RPMI7951 (cell line): ENCODE measurements around the gene GAB3. TPM values are rescaled to one million over a fixed set of nuclear protein-coding genes. Genes with fewer than 3 reads are reported as not detected.

Source experiments
- DNase-seq: peaks from one replicate; pipeline ENCODE4 v3.0.0-alpha.2; 2012; ENCODE audit warnings: low read depth
- total RNA-seq: library from RNA; depleted of rRNA; stranded (reverse); fragments of >200 nt; shearing (Covaris generic); gene quantifications from 2 replicates; pipeline ENCODE4 v1.2.3, GENCODE V29; 2014

The GAB3 gene
- total RNA-seq, 1 experiment from 2014 or later = 0.24 TPM

GRCh38 chrX:154751669-154752271 is 893 bp upstream of the GAB3 start:
- DNase-seq = no peak

DNA sequence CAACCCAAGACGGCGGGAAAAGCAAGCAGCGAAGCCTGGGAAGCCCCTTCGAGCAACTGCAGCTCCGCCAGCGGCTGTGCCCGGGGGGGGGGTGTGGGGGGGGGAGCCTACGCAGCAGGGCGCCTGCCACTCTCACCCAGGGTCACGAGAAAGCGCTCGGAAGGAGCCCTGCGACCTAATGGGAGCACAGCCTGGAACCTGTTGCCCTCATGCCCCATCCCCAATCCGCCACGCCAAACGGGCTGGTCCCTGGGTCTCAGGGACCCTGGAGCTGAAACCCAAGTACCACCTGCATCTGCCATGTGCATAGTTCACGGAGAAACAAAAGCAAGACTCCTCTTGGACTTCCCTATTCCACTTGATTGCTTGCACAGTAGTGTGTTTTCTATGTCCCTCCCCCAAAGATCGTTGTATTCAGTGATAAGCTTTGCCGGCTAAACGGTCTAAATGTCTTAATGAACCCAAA is 359 bp upstream of the GAB3 start:
- no peak for DNase-seq

DNA sequence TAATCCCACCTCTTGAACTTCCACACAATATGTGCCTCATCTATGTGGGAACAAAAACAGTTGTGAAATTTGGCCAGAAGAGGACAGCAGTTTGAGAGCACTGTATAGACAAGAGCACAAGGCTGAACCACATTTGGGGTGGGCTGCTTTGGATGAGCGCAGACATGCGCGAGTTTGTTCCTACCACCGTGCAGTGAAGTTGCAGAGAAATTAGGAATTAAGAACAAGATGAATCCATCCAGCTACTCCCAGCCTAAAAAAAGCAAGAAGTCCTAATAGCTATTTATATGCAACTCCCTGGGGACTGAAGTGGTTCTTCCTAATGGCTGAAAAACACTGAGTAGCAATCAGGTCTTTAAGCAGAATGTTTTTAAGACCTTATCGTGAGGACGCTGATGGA is 1.0 kb downstream of the GAB3 start:
- no peak for DNase-seq

DNA sequence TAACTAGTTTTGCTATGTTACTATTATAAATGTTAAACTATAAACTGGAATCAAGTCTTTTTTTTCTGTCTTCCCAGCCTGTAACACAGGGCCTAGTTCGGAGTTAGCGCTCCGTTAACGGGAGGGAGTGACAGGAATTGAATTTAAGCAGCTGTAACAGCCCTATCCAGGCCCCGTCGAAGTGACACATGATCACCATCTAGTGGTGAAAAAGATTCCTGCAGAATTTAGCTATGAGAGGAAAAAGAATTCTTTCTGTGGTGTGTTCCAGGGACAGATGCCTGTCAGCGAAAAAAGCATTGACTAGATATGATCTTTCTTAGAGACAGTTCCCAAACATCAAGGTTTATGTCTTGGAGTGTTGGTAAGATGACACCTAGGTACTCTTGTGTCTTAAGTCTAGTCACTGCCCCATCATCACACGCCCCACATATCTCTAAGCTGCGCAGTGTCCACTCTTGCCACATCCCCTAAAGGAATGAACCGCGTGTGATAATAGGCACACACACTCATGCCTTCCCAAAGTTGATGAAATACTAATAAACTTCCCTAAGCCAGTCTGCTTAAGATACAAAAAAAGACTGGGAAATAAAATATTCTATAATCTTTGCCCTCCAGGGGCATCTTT is 2.1 kb downstream of the GAB3 start:
- DNase-seq = peak; percentile 43

- DNase-seq = no peak
These were observed 8.3 kb downstream of the GAB3 start for GRCh38 chrX:154742613-154743012.

DNA sequence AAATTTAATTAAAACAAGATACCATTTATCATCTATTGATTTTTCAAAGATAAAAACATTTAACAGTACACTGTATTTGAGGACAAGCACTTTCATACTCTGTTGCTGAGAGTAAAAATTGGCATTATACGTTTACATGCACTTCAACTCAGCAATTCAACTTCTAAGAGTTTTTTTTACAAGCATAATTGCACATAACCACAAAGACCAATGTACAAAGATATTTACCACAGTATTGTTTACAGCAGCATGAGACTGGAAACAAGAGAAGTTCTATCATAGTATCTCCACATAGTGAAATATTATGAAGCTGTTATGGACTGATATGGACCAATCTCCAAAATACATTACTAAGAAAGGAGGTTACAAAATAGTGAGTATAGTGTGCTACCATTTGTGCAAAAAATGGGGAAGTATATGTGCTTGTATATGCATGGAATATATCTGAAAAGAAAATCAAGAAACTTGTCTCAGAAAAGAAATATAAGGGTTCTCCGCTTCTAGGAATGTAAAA is 10.9 kb downstream of the GAB3 start:
- no peak for DNase-seq

DNA sequence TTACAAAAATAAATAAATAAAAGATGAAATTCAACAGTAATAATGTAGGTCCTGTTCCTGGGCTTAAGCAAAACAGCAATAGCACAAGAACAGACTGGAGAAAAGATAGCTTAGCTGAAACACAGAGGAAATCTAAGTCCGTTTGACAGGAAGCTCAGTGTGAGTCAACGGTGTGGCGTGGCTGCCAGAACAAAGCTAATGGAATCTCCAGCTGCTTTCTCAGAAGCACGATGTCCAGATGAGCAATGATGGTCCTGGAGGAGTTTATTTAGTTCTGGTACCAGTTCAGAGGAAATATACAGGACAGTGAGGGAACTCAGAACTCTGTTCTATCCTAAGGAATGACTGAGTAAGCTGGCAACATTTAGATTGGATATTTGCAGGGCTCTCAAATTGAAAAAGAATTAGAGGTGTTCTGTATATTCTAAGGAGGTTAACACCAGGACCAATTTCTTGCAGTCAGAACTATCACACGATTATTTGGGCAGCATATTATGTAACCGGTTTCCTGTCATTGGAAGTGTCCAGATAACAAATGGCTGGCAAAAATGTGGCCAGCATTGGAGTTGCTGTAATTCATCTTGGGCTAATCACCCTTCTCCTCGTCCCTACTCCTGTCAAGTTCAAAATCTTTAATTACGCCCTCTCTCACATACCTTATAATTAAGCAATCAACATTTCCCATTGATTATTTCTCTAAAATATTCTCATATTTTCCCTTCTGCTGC is 12.7 kb downstream of the GAB3 start:
- DNase-seq = peak; percentile 75

DNA sequence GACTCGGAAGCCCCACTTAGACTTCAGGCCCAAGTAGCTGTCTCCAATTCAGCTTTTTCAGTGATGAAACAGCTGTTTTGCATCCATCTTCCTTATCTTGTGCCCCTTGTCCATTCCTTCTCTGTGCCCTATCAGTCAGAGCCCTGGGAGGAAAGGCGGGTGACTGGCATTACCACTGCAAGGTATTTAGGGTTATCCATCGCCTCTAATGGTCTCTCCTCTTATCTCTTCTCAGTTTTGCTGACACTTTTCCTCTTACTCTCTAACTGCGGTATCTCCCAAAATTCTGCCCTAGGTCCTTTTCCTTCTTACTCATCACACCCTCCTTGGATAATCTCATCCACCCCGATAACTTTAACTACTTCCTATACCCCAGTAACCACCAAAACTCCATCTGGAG is 13.7 kb downstream of the GAB3 start:
- no peak for DNase-seq

DNA sequence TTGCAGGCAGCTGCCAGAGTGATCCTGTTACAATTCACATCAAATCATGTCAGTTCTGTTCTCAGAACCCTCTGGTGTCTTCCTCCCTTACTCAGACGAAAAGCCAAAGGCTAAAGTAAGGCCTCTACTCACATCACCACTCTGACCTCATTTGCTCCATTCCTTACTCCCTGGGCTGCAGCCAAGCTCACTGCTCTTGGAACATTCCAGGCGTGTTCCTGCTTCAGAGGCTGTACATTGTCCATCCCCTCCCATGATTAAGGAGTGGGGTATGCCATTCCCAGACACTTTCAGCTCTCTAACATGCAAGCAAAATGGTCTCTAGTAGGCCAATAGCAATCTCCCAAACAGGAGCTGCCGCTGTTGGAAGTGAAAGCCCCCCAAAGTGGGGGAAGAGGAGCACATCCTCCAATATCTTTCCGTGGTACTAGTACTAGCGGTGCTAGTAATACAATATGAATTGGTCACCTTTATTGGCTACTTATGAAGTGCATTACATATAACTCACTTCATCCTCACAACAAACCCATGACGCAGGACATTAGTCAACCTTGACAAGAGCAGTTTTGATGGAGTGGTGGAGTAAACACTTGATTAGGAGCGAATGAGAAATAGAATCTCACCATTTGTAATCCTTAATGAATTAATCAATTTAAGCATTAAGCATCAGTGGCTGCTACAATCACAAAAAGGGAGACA is 15.0 kb downstream of the GAB3 start:
- DNase-seq = peak; percentile 49

GRCh38 chrX:154734061-154734781 is 16.7 kb downstream of the GAB3 start:
- DNase-seq = no peak

DNA sequence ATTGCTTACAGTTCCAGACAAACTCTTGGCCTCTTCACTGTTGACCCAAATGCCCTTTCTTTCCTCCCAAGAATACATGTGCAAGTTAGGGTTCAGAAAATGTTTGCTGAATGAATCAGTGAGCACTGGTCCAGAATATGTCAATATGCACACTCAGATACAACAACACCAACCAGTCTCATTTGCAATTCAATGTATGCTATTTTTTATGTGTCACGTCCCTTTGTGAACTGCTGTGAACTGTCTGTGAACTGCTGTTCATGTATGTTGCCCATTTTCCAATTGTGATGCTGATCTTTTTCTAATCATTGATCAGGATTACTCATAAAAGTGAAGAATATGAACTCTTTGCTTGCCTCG is 17.8 kb downstream of the GAB3 start:
- no peak for DNase-seq

DNA sequence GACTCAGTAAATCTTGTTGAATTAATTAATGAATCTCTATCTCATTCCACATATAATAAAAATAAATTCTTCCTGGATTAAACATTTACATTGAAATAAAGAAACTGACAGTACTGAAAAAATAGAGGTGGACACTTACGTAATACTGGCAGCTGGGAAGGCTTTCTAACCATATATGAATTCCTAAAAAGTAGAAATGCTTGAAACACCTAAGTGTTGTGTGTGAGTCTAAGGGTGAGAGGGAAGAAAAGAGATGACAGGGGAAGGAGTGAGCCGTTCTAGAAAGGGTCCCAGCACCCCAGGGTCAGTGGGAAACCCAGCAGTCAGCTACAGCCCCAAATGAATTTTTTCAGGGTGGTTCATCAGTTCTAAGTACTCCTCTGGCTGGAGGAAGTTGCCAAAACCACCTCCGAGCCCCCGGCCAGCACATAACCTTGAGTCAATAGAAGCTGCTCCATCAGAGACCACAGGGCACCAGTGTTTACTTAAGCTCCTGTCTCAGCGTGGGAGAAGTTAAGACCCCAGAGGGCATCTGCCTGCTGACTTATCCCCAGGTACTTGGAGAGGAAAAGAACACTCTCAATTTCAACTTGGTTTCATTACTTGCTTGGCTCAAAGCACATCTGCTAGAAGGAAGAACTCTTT is 18.3 kb downstream of the GAB3 start:
- peak; percentile 82 for DNase-seq

GRCh38 chrX:154731881-154732280 is 19.0 kb downstream of the GAB3 start:
- no peak for DNase-seq

GRCh38 chrX:154731184-154731583 is 19.7 kb downstream of the GAB3 start:
- no peak for DNase-seq

DNA sequence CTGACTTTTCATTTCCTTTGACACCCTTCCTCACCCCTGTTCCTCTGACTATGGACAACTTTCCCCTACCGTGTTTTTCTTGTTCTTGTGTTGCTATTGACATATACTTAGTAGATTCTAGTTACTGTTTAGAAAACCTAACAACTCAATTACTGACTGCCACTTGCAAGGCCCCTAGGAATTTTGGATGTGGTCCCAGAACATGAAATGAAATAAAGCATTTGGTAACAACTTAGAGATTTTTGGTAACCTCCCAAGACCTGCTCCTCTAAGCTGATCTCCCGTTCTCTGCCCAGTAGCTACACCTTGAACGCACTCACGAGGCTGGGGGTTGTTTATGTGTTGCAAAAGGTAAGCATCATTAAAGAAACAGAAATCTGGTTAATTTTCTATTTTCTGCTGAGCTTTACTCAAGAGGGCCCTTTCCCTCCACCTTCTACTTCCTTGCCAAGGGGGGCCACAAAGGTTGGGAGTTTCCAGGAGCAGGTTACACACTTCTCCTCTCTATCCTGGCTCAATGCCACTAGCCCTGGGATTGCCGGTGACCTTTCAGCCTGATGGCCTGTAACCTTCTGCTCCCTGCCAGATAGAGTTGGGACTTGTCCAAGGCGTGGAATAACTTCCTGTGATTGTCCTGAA is 20.5 kb downstream of the GAB3 start:
- peak; percentile 41 for DNase-seq

DNA sequence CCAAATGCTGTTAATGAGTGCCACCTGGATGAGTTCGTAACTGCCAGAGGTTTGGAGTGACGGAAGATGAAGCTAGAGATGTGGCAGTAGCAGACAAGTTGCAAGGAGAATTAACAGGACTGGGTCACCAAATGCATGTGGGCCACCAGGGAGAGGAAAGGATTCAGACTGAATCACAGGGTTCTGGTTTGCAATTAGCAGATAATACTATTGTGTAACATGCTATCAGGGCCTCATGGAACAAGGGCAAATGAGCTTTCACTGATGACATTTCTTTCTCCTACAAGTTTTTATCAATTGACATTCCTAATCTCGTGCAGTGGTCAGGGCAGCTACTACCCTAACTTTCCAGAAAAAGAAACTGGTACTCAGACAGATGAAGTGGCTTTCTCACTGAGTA is 21.4 kb downstream of the GAB3 start:
- DNase-seq = no peak

DNA sequence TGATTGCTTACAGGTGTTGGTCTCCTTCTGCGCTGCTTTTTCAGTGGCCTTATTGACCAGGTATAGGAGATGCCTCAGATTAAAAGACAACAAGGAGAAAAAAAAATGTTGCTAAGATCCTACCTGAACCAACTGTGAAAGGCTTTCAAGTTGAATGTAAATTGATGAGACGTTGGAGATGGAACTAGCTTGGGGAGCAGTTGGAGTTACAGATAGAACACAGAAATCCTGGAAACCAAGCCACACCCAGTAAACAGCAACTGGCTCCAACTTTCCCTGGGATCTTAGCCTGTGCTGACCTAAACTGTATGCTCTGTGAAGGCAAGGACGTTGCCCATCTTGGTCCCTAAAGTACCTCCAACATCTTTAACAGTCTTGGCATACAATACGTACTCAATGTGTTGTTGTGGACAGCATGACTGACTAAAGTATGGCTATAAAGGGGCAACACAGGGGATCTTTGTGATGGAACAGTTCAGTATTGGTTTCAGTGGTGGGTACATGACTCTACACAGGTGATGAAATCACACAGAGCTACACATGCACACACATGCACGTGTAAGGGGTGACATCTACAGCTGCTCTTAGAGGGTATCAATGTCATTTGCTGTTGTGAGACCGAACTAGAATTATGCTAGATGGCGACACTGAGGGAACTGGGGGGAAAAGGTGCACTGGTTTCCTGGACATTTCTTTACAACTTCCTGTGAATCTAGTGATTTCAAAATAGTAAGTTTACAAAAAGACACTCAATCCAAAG is 22.3 kb downstream of the GAB3 start:
- no peak for DNase-seq

GRCh38 chrX:154727871-154728270 is 23.0 kb downstream of the GAB3 start:
- peak; percentile 52 for DNase-seq

DNA sequence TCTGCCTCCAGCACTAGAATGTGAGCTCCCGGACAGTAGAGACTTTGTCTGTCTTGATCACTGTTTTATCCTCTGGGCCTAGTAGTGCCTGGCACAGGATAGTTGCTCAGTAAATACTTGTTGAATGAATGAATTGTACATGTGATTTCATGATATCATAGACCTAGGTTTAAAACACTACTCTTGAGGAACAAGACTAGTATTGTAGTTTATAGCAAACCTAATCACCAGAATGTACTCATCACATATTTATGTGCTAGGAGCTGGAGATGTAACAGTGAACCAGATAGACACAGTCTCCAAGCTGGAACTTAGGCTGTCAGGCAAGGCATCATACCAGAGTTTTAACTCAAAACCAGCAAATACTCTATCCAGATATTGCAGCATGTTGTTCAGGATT is 23.5 kb downstream of the GAB3 start:
- DNase-seq = no peak
